ENCODE data around the gene RAB32.
A peak's percentile ranks its signal among the peaks of the same experiment; 100 is the strongest.
"Not testable (repeated sequence)": the region's sequence is repeated elsewhere in the genome, so short reads cannot be mapped to it uniquely, and the experiment has no call there.

Gene RAB32

DNA sequence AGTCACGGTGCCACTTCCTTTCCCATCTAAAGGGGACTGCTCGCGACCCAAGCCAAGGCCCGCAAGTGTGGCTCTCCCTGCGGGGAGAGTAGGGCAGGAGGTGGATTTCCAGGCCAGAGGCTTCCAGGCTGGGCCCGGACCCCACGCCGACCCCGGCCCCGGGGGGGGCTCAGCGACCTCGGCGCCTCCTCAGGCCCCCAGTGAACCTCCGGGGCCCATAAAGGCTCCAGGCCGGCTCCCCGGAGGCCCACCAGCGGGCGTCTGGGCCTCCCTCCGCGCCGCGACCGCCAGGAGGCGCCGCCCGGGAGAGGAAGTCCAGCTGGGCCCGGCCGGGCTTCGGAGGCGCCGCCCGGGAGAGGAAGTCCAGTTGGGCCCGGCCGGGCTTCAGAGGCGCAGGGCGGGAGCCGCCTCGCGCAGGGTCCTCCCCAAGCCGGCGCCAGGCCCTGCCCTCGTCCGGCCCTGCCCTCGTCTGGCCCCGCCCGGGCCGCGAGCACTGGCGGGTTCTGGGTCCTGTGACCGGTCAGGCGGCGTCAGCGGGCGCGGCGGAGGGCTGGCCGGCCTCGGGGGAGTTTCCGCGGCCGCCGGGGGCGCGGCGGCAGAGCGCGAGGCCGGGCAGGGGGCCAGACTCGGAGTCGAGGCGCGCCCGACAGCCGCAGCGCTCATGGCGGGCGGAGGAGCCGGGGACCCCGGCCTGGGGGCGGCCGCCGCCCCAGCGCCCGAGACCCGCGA, at the start of gene RAB32:
Gene RAB32, plus strand, starts transcription at position 623 of the 729 bp plus-strand sequence. Its CDS starts 39 bp downstream, at position 662.
- peak; percentile 87 for DNase-seq (ENCODE audit: low spot score)

DNA sequence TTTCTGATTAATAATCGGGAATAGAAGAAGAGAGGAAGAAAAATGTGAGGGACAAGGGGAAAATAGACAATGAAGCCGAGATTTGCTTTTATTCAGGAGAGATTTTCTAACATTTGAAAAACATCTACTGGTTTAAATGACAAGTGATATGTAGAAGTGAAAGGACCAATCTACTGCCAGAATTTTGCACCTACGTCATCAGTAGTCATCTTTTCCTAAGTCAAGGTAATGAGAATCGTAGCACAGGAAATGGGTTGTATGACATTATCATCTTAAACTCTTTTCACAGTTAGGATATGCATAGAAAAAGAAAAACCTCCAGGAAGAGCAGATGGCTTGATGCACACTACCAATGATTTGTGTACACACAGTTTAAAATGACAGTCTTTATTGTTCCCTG, 45.3 kb upstream of the RAB32 start:
- DNase-seq (ENCODE audit: low spot score): no peak

DNA sequence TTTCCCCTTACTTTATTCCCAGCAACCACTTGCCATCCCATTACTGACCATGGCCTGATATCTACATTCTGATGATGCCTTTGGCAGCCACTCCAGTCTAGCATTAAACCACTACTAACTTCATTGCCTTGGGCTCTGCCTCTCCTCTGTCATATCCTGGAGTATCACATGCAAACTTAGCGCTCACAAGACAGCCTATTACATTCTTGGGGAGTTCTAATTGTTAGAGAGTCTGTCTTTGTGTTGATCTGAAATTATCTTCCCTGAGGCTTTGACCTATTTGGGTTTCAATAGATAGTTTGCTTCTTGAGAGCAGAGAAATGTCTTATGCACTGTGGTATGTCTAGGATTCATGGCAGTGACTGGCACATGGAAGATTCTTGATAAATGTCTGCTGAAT, 40.5 kb upstream of the RAB32 start:
- no peak for DNase-seq (ENCODE audit: low spot score)

DNA sequence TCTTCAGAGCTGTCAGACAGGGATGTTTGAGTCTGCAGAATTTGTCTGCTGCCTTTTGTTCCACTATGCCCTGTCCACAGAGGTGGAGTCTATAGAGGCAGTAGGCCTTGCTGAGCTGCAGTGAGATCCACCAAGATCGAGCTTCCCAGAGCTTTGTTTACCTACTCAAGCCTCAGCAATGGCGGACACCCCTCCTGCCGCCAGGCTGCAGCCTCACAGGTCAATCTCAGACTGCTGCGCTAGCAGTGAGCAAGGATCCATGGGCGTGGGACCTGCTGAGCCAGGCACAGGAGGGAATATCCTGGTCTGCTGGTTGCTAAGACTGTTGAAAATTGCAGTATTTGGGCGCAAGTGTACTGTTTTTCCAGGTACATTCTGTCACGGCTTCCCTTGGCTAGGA, 28.4 kb upstream of the RAB32 start:
- DNase-seq (ENCODE audit: low spot score): no peak

DNA sequence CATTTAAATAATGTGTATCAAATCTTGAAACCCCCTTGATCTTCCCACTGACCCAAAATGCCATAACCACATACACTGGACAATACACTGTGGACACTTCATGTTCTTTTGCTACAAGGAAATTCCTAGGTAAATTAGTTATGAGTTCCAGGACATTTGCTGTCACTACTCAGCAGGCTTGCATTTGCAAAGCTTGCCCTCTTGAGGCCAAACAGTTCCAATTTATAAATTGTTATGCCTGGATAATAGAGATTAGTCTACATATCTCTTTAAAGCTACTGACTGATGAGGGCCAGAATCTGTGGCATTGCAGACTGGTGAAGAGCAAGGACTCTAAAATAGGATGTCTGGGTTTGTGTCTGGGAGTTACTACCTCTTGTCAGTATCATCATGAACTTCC, 17.4 kb upstream of the RAB32 start:
- DNase-seq (ENCODE audit: low spot score): no peak

DNA sequence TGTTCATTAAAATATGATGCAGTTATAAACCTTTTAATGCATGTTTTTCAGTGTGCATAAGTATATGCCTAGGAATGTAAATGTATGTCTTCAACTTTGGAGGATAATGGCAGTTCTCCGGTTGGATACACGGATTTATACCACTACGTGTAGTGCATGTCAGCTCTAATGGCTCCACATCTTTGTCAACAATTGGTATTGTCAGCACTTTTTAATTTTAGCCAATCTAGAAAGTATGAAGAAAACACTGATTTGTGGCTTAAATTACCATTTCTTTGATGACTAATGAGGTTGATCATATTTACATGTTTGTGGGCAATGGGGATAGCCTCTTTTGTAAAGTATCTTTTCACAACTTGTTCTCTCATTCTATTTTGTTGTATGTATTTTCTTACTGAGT, 10.9 kb upstream of the RAB32 start:
- no peak for DNase-seq (ENCODE audit: low spot score)

DNA sequence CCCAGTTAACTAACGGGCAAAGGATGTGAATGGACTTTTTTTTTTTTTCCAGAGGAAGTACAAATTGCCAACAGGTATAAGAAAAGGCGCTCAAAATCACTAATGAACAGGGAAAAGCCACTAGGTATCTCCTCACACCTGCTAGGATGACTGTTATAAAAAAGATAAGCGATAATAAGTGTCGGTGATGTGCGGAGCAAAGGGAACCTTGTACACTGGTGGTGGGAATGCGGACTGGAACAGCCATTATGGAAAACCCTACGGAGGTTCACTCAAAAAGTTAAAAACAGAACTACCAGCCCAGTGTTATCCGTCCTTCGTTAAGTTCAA, 787 bp upstream of the RAB32 start:
- no peak for DNase-seq (ENCODE audit: low spot score)

DNA sequence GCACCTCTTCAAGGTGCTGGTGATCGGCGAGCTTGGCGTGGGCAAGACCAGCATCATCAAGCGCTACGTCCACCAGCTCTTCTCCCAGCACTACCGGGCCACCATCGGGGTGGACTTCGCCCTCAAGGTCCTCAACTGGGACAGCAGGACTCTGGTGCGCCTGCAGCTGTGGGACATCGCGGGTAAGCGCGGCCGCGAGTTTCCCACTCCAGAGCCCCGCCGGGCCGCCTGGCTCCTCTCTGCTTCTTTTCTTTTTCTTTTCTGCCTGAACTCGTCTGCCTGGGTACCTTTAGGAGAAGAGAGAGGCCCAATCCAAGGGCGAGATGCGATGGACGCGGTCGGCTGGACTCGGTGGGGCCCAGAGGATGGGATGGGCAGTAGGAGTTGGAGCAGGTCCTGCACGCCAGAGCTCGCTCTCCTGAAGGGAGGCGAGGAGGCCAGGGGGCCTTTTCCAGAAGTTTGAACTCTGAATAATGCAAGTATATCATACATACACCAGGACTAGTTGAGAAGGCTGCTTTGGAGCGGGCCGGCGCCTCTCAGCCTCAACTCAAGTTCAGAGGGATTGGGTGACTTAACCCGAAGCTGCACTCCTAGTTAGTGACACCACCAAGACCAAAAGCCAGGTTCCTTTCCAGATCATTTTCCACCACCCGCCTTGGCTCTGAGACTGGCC, 445 bp downstream of the RAB32 start:
- DNase-seq (ENCODE audit: low spot score): peak; percentile 38

DNA sequence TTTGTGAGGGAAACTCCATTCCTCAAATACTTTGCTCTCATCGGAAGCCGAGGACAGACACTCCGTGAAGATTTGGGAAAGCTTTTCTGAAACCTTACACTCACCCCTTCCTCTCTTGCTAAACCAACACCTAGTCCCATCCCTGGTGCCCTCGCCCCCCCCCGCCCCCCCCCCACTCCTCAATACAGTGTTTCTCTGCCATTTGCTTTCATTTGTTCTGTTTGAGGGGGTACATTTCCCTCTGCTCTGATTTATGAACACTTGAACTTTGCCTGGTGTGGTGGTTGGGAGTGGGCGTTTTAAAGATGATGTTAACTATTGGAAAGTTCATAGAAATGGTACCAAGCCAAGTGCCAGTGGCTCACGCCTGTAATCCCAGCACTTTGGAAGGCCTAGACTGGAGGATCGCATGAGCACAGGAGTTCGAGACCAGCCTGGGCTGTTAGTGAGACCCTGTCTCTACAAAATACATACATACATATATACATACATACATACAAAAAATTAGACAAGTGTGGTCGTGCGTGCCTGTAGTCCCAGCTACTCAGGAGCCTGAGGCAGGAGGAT, 1.1 kb downstream of the RAB32 start:
- no peak for DNase-seq (ENCODE audit: low spot score)

DNA sequence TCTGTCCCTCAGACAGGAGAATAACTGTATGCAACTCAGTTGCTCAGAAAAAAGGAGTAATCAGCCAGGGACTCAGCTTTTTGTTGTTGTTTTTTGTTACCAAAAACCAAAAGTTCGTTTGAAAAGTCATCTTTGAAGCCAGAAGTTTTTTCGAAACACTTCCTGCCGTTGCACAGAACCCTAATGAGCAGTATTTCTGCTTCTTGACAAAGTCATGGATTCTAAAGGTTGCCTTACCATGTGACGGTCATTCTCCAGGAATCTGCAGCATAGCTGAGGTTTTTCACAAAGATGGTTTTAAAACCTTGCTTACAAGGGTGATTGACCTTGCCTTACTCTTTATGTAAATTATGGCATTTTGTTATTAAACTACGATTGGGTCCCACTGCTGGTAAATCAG, 1.9 kb downstream of the RAB32 start:
- DNase-seq (ENCODE audit: low spot score): peak; percentile 32

DNA sequence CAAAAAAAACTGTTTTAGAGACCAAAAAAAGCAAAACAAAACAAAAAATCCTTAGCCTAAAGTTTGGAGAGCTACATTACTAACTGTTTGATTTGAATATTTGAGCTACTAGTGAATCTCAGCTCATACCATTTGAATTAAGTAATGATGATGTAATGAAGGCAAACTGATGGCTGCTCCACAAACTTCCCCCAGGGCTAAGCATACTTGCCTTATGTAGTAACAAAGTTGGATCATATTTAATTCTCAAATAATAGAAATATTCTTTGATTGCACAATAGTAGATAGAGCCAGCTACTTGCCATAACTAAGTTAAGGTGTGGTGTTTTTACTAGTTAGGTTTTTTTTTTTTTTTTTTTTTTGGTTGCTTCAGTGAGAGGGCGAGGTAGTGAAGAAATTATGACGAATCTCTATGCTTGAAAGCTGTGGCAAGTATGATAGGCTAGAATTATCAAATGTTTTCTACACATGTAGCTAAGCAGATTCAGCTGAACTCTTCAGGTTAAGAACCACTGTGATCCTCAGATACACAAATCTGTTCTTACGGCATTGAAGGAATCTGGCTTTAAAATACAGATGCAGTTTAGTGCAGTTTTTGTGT, 2.9 kb downstream of the RAB32 start:
- peak; percentile 61 for DNase-seq (ENCODE audit: low spot score)

DNA sequence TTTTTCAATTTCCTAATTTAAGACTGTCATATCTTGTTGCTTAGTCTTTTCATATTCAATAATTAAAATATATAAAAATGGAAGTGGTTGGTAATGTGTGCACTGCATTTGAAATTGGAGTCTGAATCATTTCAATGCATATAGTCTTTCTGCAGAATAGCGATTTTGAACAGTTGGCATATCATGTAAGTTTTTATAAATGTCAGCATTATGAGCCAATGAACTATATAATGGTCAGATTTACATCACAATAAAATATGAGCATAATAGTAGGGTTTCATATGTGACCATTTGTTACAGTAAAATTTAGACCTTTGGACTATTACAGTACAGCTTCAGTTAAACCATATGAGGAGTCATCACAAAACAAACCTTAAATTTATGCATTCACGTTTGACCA, 4.3 kb downstream of the RAB32 start:
- no peak for DNase-seq (ENCODE audit: low spot score)

DNA sequence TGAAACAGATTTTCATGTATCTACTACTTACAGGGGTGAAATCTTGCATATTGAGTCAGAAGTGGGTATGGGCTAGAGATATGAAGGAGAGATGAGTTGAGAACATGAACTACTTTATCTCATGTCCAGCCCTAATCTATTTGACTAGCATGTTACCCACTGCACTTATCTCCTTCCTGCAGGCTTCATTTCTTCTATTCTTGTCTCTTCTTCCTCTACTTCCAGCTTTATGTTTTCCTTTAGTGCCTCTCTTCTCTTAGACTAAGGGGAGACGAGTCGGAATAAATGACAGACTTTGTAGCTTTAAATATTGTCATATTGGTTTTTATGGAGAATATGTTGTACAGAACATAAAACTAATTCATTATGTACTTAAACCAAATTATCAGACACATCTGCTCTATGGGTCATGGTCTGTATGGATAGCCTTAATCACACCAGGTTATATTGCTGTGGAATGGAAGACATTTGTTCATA, 5.3 kb downstream of the RAB32 start:
- no peak for DNase-seq (ENCODE audit: low spot score)

DNA sequence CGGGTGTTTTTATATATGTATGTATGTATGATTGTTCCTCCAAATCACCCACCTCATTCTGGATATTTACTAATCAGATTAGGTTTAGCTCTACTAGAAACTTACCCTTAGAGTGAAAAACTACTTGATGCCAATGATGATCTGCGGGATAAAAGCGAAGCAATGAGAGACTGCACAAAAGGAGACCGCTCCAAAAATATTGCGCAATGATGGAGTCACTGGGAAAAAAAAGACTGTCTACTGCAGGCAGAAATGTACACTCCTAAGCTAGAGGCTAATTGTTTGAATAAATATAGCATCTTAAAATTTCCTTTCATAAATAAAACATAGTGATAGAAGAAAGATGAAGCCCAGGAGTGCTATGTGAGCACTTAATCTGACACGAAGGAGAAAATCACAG, 7.3 kb downstream of the RAB32 start:
- DNase-seq (ENCODE audit: low spot score): no peak

DNA sequence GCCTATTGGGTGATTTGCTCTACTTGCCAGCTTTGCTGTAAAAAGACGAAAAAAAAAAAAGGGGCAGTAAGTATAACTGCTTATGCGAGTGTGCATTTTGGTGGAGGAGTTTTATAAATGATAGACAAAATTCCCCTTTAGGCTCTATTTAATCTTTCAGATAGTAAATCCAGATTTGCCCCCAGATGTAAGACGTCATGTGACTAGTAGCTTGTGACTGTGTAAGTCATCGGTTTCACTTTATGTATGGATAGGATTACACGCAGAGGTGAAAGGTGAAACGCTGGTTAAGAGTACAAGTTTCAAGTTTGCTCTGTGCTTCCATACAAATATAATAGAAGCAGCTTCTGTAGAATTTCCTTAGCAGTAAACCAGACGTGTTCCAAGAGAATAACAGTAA, 7.9 kb downstream of the RAB32 start:
- no peak for DNase-seq (ENCODE audit: low spot score)

DNA sequence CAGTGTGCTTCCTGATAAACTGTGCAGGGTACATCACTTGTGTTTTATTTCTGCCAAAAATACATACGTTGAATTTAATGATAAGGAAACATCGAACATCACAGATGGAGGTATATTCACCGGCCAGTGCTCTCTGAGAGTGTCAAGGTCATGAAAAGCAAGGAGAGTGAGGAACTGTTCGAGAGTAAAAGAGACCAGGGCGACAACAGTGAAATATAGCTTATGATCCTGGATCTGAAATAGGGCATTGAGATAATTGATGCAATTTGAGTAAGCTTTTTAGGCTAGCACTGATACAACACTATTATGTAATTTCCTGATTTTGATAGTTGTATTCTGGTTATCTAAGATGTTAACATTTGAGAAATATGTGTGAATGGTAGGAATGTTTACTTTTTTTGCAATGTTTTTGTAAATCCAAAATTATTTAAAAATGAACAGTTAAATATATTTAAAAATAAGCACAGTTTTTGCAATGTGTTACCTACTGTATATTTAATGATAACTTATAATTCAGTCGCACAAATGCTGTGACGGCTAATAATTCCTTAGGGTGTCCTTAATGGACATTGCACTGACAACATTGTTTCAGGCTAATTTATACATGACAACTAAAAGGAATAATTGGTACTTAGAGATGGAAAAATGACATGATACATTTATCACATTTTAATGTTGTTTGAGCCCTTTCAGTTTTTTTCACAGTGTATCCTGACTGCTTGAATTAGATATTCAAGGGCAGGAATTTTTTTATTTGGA, 9.9 kb downstream of the RAB32 start:
- DNase-seq (ENCODE audit: low spot score): no peak

DNA sequence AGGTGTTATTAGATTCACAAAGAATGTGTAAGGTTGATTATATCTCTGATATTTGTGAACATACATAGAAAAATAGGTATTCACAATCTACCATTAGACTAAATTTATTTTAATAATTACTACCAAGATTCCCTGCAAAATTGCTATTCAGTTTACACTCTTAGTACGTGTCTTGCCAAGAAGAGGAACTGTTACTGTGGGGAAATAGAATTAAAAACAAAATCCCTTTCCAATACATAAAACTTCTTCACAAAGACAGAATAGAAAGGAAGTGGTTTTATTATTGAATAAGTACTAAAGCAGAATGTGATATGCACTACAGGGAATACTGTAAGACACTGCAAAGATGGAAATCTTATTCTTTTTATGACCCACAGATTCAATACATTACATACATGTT, 17.0 kb downstream of the RAB32 start:
- DNase-seq (ENCODE audit: low spot score): no peak

DNA sequence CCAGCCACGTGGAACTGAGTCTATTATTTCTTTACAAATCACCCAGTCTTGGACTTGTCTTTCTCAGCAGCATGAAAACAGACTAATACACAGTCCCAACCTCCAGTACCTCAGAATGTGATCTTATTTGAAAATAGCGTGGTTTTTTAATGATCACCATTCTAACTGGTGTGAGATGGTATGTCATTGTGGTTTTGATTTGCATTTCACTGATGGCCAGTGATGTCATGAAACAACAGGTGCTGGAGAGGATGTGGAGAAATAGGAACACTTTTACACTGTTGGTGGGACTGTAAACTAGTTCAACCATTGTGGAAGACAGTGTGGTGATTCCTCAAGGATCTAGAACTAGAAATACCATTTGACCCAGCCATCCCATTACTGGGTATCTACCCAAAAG, 23.0 kb downstream of the RAB32 start:
- DNase-seq (ENCODE audit: low spot score): not testable (repeated sequence)

DNA sequence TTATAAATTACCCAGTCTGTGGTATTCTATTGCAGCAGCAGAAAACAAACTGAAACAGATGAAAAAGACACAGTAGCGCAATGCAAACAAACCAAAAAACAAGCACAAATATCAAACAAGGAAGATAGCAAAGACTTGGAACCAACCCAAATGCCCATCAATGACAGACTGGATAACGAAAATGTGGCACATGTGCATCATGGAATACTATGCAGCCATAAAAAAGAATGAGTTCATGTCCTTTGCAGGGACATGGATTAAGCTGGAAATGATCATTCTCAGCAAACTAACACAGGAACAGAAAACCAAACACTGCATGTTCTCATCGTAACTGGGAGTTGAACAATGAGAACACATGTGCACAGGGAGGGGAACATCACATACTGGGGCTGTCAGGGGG, 25.0 kb downstream of the RAB32 start:
- DNase-seq (ENCODE audit: low spot score): not testable (repeated sequence)

DNA sequence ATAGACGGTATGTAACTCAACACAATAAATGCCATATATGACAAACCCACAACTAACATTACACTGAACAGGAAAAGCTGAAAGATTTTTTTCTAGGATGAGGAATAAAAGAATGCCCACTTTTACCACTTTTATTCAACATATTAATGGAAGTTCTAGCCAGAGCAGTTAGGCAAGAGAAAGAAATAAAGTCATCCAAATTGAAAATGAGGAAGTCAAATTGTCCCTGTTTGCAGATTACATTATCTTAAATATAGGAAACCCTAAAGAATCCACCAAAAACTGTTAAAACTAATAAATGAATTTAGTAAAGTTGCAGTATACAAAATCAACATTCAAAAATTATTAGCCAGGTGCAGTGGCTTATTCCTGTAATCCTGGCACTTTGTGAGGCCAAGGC, 30.6 kb downstream of the RAB32 start:
- DNase-seq (ENCODE audit: low spot score): no peak

DNA sequence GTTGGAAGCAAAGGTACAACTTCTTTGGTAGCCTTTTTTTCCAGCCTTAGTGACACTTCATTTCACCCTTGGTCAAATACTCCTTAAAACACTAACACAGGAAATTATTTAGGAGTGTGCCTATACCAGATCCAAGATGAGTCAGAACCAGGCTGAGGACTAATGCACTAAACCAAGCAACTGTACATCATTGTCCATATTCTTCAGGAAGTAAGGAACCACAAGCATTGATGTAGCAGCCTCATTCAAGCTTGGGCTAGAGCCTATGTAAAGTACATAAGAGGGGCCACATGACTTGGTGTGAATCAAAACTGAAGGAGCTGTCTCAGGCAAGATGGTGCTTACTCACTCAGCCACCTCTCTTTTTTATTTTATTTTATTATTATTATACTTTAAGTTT, 34.4 kb downstream of the RAB32 start:
- no peak for DNase-seq (ENCODE audit: low spot score)

DNA sequence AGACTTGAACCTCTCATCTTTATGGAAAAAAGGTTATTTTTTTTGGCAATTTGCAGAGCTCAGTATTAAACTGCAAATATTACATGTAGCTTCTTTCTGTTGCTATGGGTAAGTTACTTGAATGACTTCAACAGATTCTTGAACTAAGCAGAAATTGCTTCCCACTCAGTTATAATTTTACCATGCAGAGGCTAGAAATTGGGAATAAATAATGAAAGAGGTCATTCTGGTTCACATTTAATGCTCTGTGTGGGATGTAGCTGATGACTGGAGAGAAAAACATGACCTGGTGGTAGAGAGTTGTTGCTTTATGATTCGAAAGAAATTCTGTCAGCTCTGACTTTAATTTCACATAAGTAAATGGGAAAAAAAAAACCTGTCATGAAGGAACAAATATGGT, 38.3 kb downstream of the RAB32 start:
- no peak for DNase-seq (ENCODE audit: low spot score)

Data from hepatic stellate cell (primary cell).